IMR-90 (cell line): ENCODE results near the gene FBXW8.

ENCODE experiments used
- NFE2L2 ChIP-seq: fragments of 150-350 bp; IDR thresholded peaks from 2 replicates; pipeline ENCODE4 v1.6.1; 2016; ENCODE audit warnings: low read depth, mild to moderate bottlenecking, low read length
- POLR2A ChIP-seq: IDR thresholded peaks from 2 replicates; pipeline ENCODE4 v1.6.1; 2012; ENCODE audit warnings: mild to moderate bottlenecking, low read depth, low read length
- TF ChIP-seq, protein P1 (sequence below): conservative IDR thresholded peaks from 2 replicates; pipeline ENCODE4 v1.5.1; 2012; ENCODE audit warnings: mild to moderate bottlenecking, low read depth, low read length, improper control_type of control experiment

DNA sequence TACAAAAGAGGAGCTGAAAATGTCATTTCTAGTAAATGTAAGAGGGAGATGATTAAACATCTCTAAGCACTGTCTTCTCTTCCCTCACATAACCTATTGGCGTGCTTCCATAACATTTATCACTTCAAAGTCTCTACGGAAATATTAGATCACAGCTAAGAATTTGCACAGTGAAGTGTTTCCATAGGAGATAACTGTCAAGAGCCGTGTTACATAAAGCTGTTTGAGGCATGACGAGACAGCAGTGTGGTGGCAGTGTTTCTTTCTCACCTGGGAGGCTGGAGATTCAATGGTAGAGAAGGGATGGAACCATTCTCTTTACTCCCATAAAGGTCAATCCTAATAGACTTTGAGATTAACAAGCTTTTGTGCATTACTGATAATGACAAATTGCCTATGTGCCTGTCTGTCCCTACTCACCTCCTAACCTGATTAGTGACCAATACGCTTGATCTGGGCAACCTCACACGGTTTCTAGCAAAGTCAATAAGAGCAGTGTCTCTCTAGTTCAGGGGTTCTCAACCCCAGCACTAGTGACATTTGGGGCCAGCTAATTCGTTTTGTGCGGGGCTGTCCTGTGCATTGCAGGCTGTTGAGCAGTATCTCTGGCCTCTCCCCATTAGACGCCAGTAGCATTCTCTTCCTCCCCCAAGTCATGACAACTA, 35.3 kb downstream of the FBXW8 start:
- TF ChIP-seq NFE2L2 (no peak), POLR2A (no peak)
- TF ChIP-seq, protein P1, sequence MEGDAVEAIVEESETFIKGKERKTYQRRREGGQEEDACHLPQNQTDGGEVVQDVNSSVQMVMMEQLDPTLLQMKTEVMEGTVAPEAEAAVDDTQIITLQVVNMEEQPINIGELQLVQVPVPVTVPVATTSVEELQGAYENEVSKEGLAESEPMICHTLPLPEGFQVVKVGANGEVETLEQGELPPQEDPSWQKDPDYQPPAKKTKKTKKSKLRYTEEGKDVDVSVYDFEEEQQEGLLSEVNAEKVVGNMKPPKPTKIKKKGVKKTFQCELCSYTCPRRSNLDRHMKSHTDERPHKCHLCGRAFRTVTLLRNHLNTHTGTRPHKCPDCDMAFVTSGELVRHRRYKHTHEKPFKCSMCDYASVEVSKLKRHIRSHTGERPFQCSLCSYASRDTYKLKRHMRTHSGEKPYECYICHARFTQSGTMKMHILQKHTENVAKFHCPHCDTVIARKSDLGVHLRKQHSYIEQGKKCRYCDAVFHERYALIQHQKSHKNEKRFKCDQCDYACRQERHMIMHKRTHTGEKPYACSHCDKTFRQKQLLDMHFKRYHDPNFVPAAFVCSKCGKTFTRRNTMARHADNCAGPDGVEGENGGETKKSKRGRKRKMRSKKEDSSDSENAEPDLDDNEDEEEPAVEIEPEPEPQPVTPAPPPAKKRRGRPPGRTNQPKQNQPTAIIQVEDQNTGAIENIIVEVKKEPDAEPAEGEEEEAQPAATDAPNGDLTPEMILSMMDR, result no peak
